ENCODE results near the gene SINHCAF.
A peak's percentile ranks its signal among the peaks of the same experiment; 100 is the strongest.
"Not testable (repeated sequence)": the region's sequence is repeated elsewhere in the genome, so short reads cannot be mapped to it uniquely, and the experiment has no call there.

Gene SINHCAF, protein sequence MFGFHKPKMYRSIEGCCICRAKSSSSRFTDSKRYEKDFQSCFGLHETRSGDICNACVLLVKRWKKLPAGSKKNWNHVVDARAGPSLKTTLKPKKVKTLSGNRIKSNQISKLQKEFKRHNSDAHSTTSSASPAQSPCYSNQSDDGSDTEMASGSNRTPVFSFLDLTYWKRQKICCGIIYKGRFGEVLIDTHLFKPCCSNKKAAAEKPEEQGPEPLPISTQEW

DNA sequence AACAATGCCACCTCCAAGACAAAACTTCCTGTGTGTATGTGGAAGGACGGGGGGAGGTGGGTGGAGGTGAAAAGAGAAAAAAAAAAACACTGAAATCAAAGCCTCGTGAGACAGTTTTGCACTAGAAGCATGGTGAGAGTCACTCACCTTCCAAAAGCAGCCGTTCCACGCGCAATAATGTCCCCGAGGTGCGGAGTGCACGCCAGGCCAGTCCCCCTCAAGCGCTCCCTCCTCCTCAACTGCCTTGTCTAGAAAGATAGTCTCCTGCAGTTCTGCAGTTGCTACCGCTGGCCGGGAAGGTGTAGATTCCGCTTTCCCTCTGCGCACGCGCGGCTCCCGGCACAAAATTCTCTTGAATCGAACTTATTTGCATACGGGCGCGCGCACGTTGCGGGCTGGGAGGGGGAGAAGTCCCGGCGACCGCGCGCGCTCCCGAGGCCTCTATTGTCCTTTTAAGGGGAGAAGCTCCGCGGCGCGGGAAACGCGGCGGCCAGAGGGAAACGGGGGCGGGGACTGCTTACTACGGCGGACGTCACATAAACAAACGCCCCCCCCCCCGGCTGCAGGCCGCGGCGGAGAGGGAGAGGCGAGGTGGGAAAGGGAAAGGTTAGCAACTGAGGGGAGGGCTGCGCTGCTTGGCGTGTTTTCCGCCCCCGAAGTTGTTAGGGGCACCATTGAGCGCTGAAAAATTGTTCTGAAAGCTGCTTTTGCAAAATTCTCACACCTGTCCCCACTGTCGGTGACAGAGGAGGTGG is at the start of gene SINHCAF:
Gene SINHCAF, minus strand, starts transcription at position 274 of the 755 bp plus-strand sequence. CDS start 27,946 bp downstream, outside the sequence.
- peak; percentile 100 for DNase-seq

DNA sequence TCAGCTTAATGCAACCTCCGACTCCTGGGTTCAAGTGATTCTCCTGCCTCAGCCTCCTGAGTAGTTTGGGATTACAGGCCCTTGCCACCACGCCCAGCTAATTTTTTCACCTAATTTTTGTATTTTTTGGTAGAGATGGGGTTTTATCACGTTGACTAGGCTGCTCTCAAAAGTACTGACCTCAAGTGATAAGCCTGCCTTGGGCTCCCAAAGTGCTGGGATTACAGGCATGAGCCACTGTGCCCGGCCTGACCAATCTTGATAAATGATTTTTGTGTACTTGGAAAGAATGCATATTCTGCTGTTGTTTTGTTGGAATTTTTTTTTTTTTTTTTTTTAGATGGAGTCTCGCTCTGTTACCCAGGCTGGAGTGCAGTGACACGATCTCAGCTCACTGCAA is 49.5 kb upstream of the SINHCAF start:
- DNase-seq = not testable (repeated sequence)

DNA sequence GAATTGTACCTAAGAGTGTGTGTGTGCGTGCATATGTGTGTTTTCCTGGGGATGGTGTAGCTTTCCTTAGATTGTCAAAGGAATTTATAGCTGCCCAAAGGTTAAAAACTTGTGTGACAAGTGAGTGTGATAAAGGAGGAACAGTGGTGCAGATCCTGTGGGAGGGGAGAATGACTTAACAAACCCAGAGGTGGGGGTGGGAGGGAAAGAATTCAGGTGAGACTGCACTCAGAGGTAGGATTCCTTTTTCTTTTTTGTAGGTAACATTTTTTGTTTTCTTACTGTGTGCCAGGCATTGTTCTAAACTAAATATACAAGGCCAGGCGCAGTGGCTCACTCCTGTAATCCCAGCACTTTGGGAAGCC is 45.3 kb upstream of the SINHCAF start:
- no peak for DNase-seq

DNA sequence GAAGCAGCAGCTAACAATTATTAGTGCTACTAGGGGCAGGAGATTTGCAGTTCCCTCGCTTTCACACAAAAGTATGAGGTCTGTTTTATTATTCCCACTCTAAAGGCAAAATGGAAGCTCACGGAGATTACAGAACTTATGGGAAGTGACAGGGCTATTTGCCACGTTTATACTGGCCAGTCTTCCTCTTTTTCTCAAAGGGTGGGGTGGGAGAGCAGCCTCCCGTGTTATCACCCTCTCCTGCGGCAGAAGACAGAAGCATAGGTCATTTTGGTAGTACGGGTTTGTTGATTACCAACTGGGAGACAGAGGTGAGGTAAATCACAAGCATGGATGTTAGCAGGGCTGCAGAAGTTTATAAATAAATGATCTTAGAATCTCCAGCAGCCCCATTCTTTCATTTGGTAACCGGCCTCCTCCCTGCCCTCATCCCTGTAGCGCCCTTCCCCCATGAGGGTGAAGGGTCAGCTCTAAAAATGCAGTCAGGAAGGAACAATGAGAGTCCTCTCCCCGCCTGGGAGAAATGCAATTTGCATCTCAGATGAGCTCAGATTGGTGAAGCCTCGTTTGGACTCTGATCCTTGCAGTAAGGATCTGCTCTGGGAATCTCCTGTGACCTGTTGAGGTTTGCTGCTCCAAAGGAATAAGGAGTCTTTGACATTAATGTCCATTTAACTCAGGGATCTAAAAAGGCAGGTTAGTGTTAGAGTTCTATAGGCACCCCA is 44.7 kb upstream of the SINHCAF start:
- DNase-seq = no peak

DNA sequence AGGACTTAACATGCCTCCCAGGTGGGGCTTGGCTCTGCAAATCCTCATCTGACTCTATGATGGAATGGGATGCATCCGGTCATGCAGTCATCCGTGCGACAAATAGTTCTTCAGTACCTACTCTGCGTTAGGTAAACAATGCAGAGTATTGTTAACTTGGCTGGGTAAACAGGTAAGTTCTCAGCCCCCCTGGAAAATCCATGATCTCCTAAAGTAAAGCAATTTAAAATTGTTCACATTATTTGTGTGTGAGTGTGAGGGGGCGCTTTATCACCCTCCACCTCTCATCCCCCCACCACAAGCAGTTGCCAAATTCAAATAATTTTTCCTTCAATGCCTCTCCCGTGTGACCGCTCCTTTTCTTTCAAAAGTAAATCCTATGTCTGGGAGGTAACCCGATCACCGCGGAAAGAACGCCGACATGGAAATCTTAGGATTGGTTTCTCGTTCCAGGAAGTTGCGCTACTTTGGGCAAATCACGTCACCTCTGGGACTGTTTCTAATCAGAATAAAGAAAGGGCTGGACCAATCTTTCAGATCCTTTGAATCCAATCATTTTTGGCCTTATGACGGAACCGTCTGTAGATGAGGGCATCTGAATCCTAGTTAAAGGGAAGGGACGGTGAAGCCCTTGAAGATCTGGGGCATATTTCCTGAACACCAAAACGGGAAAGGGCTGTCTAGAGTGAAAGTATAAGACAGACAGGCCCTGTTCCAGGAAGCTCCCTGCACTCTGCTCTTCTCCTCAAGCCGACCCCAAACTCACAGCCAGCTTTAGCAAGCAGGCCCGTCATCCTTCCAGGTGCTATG is 44.0 kb upstream of the SINHCAF start:
- no peak for DNase-seq

DNA sequence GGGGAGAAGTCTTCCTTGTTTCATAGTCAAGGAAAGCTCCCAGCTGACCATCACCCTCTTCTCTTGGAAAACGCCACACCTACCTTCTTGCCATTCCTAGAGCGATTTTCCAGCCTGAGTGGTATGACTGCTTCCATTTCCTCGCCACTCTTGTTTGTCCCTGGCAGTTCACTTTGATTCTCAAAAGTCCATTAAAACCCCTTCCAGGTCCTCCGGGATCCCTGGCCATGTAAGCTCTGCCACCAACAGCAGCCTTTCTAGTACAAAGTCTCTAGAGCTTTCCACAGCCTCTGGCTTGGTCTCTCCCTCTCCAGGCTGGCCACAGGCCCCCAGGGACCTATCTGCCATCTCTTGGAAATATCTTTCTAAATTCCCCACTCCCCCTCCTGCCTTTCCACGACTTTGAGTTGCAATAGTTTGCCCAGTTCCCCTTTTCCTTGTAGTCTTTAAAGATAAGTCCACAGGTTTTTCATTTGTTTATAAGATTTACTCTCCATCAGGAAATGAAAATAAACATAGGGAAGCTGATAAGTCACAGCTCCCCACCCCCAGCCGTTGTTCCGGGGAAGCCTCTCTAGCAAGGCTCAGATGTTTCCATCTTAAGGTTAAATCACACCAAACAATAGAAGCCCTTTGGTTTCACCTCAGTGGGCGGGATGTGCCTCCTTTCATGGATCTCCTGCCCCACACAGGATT is 42.9 kb upstream of the SINHCAF start:
- DNase-seq = no peak

DNA sequence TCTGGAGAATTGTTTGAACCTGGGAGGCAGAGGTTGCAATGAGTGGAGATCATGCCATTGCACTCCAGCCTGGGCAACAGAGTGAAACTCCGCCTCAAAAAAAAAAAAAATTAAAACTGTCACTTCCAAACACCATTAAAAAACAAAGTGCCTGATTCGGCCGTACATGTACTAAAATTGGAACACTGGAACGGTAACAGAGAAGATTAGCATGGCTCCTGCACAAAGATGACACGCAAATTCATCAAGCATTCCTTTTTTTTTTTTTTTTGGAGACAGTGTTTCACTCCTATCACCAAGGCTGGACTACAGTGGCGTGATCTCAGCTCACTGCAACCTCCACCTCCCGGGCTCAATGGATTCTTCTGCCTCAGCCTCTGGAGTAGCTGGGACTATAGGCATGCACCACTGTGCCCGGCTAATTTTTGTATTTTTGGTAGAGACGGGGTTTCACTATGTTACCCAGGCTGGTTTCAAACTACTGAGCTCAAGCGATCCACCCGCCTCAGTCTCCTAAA is 40.2 kb upstream of the SINHCAF start:
- no peak for DNase-seq

DNA sequence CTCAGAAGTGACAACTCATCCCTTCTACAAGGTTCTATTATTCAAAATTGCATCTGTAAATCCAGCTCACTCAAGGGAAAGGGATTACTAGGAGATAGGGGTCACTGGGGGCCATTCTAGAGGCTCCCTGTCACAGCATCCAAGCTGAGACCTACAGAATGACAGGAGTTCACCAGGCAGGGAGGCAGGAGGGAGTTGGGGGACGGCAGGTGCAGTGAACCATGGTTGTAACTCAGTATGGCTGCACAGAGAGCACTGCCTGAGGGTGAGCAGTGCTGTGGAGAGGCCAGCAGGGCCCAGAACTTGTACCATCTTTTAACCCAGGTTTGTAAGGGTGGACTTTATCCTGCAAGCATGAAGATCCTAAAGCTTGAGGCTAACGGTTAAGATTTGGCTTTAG is 37.9 kb upstream of the SINHCAF start:
- DNase-seq = no peak

DNA sequence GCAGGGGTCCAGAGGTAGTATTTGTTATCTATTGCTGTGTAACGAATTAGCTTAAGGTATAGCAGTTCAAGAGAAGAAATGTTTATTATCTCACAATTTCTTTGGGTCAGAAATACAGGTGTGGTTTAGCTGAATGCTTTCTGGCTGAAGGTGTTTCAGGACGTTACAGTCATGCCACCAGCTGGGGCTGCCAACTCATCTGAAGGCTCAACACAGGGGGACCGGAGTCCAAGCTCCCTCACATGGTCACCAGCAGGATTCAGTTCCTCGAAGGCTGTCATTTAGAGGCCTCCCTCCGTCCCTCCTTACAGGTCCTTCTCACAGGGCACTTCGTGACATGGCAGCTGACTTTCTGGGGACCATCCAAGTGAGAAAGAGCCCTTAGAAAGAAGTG is 37.5 kb upstream of the SINHCAF start:
- no peak for DNase-seq

DNA sequence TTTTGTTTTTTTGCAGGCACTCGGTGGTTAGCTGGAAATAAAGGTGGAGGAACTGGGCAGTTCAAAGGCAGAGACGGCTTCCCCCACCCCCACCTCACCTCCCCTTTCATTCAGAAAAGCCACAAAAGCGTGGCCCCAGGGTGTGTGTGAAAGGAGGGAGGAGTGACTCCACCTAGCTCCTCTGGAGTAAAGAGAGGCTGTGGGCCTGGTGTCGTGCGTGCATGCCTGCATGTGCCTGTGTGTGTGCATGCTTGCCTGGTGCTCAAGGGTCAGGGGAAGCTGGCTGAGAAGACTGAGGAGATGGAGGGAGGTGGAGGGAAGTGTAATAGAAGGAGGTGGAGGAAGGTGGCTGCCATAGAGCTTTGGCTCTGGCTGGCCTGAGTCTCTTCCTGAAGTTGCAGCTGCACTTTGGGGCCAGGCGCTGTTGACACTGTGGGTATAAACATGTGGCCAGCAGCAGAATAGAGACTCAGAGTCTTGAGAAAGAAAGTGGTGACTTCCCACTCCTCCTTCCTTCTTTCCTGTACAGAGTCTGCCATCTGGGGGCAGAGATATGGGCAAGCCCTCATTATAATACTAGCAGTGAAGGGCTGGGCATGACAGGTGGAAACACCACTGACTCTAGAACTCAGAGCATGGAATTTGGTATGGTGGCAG is 36.9 kb upstream of the SINHCAF start:
- peak; percentile 7 for DNase-seq

DNA sequence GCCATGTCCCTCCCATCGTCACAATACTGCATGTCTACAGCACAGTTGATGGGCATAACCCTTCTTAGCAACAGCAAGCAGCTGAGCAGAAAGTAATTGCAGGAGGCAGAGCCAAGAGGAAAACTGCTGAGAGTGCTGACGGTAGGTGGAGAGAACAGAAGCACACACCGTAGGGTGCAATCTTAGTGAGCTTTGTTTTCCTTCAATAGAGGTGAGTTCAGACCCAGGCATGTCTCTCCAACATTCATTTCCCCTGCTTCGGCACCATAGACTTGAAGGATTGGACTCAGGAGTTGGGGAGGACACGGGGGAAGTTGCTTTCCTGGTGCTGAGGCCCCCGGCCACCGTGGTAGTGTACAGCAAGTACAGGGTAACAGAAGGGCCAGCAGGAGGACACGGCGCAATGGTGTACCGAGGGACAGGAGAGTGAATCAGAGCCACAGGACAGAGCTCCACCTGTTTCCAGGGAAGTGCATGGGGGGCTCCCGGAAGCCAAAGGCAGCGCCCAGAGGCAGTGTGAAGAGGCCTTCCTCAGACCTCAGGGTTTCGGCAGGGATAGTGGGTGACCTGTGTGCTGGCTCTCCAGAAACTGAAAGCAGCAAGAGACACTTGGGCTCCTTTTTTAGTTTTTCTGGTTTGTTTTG is 36.3 kb upstream of the SINHCAF start:
- peak; percentile 4 for DNase-seq

DNA sequence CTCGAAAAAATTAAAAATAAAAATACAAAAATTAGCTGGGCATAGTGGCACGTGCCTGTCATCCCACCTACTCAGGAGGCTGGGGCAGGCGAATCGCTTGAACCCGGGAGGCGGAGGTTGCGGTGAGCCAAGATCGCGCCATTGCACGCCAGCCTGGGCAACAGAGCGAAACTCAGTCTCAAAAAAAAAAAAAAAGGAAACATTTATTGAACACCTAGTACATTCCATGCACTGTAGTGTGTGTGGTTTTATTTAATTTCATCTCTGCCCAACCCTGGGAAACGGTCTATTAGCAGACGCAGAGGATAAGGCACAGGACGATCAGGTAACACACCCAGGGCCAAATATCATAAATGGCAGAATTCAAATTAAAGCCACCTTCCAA is 35.8 kb upstream of the SINHCAF start:
- DNase-seq = no peak

DNA sequence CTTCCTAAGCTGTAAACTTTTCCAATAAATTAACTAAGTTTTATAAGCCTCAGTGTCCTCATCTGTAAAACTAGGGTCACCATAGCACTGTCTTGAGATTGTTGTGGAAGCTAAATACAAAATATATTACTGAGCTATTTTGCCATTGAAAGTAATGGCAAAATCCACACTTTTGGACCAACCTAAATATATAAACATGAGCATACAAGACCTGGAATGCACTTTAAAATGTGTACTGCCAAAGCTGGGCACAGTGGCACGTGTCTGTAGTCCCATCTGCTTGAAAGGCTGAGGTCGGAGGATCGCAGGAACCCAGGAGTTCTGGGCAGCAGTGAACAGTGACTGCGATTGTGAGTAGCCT is 29.8 kb upstream of the SINHCAF start:
- no peak for DNase-seq

DNA sequence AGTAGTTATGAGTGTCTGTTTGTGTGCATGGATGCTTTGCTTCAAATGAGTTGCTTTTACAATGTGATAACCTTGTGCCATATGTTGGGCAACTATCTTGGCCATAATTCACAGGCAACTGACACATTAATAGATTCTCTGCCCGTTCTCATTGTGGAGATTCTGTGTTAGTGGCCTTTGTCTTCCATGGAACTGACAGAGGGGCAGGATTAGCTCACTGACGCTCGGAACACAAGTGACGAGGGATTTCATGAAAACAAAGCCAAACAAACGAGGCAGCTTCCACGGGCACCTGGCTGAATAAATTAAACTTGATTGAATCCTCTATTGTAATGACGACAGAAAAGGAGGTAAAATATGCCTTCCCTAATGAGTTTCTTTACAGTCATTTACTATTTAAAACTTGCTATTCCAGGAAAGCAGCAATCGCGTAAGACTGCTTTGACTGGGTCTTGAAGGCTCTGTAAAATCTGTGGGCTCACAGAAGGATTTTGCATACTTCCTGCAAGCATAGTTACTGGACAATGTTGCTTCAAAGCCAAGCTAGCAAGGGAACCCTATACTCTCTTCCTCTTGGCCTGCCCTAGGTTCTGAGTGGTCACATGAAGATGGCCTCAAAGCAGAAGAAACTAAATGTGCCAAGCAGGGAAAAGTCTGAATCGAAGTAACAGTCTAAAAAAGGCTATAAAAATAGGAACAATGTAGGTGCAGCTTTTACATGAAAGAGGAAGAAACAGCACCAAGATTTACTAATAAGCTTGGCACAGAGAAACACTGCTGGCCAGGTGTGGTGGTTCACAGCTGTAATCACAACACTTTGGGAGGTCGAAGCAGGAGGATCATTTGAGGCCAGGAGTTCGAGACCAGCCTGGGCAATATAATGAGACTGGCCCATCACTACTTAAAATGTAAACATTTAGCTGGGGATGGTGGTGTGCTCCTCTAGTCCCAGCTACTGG is 28.1 kb upstream of the SINHCAF start:
- no peak for DNase-seq

DNA sequence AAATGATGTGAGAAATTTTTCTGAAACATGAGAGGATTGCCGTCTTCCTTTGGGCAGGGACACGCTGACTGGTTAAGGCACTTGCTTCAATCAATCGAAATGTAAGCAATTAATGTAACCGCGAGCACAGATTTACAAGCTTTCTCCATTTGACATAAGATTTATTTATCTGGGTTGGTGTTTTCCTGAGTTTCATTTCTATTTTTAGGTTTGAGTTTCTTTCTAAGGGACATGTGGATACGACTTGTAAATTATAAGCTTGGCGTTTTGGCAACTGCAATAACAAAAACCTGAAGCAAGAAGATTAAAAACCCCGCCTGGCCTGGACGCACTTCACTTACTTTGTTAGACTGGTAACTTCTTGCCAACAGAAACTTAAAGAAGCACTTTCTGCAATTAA is 20.3 kb upstream of the SINHCAF start:
- no peak for DNase-seq

DNA sequence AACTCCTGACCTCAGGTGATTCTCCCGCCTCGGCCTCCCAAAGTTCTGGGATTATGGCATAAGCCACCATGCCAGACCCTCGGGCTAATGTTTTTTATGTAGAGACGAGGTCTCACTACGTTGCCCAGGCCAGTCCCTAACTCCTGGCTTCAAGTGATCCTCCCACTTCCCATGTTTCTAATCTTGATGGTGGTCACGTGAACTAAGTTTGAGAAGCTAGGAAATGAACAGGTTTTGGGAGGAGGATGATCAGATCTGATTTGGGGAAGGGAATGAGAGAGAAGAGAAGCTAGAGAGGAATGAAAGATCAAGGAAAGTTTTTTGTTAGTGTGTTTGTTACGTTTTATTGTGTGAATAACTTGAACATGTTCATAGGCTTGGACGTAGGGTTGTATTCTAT is 17.2 kb upstream of the SINHCAF start:
- no peak for DNase-seq

DNA sequence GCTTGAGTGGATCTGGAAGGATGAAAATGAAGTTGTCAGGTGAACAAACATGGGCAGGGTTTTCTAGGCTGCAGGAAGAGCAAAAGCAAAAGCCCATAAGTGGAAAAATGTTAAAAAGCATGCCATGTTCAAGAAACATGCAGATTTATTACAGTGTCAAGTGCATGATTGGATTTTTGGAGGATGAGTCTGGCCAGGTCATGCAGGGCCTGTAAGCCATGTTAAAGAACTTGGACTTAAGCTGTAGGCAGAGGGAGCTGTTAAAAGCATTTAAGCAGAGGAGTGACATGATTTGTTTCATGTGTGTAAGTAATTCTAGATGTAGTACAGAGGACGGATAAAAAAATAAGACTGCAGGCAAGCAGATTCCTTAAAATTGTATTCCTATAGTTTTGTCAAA is 16.3 kb upstream of the SINHCAF start:
- DNase-seq = no peak

DNA sequence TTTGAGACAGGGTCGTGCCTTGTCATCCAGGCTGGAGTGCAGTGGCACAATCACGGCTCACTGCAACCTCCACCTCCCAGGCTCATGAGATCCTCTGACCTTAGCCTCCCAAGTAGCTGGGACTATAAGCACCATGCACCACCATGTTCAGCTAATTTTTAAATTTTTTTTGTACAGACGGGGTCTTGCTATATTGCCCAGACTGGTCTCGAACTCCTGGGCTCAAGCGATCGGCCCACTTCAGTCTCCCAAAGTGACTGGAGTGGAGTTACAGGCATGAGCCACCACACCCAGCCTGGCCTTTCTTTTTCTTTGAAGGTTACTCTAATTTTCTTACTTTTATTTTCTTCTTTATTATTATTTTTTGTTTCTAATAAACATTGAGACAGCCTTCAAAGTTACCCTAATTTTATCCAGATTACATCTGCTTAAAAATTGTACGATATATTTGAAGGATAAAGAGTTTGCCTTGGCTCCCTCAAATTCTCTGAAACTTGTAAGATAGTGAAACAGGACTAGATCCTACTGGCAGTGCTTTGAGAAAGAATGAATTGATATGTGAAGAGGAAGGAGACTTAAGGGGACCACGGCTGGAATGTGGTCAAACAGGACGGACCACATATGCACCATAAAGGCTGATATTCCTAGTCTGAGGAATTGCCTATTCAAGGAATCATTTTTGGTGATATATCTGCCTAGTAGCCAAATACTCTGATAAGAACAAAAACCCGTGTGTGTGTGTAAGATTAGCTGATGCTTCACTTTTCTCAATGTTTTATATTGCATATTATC is 14.1 kb upstream of the SINHCAF start:
- no peak for DNase-seq

DNA sequence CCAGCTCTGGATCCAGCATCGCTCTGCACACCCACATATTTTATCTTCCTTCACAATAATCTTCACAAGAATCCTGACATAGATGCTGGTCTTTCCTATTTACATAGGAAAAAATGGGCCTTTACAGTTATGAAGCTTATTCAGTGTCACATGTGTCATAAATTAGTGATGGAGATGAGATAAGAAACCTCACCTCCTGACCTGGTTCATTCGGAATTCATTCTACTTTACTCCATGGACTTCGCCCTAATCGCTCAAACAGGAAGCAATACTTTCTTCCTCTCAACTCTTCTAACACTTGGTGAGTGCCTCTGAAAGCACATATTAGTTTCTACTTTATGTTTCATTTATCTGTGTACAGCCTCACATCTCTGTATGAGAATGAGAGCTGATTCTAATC is 12.0 kb upstream of the SINHCAF start:
- DNase-seq = no peak

Data from CD4-positive, alpha-beta T cell treated with Interleukin-17A for 4 hours (primary cell).